ENCODE measurements around the gene GALC. TPM values are rescaled to one million over a fixed set of nuclear protein-coding genes. Genes with fewer than 3 reads are reported as not detected.

Gene GALC
- total RNA-seq, 1 experiment from 2014 or later = 819 TPM

DNA sequence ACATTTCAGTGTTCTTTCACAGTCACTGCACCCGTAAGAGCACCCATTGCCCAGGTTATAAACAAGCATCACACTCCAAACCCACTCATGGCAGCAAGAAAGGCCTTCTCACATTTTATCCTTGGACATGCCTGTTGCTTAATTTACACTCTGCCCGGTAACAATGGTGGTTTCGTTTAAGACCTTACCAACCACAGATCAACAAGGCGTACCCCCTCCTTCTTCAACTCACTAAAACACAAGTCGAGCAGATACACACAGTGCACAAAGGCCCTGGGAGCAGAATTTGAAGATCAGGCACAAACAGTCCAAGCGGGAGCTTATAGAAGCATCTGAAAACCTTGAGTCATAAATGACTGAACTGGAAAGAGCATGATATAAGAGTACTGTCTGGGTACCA lies 98.1 kb downstream of the GALC start:
- DNase-seq (ENCODE audit: extremely low read depth, low read depth) = no peak

DNA sequence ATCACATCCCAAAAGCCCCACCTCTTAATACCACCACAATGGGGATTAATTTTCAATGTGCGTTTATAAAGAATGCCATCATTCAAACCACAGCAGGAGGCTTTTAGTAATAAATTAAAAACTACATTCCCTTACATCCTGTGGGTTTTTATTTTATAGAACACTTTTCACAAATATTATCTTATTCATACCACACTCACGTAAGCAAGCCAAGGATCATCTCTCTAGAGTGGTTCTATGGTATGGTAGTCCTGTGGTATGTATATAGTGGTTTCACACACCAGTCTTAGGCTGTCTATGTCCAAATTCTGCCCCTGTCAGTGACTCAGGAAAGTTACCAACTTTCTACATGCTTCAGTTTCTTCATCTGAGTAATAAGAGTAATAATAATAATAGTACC lies 100.2 kb downstream of the GALC start:
- DNase-seq (ENCODE audit: extremely low read depth, low read depth) = no peak

DNA sequence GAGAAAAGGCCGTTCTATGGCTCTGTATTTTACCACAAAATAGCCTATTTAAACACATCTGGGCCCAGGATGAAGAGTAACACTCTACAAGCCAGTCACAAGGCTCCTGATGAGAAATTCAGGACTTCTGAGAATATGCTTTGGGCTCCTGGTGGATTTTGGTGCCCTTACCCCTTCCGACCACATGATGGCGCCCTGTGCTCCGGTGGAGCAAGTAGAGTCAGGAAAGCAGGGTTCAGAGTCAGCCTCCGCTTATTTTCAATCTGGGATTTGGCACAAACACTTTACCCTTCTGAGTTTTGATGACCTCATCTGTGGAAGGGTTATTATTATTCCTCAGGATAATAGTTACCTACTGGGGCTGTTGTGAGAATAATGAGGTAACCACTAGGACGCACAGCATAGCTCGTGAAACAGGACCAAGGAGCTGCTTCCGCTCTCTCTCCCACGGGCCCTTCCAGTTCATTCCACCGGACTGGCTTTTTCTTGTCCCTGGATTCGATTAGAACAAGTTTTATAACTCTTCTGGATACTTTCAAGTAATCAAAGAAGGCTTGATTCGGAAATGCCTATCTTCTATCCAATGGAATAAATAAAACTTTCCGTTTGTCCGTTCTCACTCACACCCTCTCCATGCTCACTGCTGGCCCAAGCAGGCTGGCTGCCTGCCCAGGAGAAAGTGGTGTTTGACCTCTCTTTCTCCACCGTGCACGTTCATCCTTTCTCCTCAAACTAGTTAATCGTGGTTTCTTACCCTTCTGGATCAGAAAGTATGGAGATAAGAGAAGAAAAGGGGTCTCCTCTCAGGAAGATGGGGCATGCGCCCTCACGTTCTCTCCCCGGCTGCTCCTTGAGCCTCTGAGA lies 104.6 kb downstream of the GALC start:
- DNase-seq (ENCODE audit: extremely low read depth, low read depth) = peak; percentile 28

DNA sequence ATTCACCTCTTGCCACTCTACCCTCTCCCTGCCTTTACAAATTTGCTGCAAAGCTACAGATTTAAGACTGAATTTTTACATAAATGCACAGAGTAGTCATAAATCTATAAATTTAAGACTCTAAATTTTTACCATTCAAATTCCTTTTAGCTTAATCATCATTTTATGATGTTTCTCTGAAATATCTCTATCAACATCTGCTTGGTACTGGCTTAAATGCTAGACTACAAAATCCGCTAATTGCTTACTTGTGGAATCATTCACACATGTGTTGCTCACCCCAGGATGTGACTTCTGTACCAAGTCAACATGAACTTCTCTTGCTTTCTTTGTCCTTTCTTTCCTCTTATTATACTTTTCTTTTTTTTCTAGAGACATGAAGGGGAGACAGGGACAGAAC lies 109.2 kb downstream of the GALC start:
- no peak for DNase-seq (ENCODE audit: extremely low read depth, low read depth)

Small RNAs within 50 kb of the gene (small RNA-seq; reads per million reads assigned to genes)
- 0.02 to 0.12 reads per million in 2 experiments for gene RNU6-835P

Other genes with a start within 250 kb of the GALC start
- 80.6 and 86.0 TPM in 2 replicates for gene GPR65, start 12.0 kb upstream of the GALC start, total RNA-seq (2014; rRNA removed; shearing (Covaris generic))

Measured in NCI-H460 (cell line).